Smooth muscle cell of the brain vasculature (primary cell): ENCODE measurements around the gene LAMA5.

ENCODE experiments used
- DNase-seq: peaks from one replicate; pipeline ENCODE4 v3.0.0-alpha.2; 2012; ENCODE audit warnings: low read depth, low spot score

LAMA5 gene

DNA sequence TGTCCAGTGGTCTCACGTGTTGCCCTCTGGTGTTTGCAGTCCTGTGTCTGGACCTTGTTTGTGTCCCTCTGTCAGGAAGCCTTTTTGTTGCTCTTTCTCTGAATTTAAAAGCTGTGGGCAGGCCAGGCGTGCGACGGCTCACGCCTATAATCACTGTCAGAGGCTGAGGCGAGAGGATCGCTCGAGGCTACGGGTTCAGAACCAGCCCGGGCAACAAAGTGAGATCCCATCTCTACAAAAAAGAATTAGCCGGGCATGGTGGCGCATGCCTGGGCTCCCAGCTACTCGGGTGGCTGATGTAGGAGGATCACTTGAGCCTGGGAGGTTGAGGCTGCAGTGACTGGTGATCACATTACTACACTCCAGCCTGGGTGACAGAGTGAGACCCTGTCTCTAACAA lies 100.3 kb downstream of the LAMA5 start:
- no peak for DNase-seq

DNA sequence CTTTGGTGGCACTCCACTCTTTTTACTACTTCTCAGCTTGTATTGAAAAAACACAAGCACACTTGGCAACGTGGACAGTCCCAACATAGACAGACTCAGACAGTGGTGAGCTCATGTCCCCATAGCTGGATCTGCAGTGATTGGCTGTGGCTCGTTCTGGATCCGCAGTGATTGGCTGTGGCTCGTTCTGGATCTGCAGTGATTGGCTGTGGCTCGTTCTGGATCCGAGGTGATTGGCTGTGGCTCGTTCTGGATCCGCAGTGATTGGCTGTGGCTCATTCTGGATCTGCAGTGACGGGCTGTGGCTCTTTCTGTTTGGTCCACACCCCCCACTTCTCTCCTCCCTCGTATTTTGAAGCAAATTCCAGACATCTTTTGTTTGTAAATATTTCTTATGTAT lies 100.8 kb downstream of the LAMA5 start:
- no peak for DNase-seq

GRCh38 chr20:62265365-62265764 lies 101.7 kb downstream of the LAMA5 start:
- DNase-seq: no peak

DNA sequence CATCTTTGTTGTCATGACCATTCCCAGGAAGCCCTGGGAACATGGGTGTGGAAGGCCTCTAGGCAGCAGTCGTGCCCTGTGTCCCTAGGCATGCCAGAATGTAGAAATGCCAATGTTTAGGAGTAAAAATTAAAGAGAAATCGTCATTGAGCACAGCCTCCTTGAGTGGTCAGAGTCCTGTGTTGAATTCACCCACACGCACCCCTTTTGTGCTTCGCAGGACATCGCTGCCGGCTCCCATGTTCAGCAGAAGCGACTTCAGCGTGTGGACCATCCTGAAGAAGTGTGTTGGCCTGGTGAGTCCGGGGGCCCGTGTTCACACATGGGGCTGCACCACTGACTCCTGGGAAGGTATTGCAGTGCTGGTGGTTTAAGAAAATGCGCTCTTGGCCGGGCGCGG lies 103.7 kb downstream of the LAMA5 start:
- DNase-seq: no peak

DNA sequence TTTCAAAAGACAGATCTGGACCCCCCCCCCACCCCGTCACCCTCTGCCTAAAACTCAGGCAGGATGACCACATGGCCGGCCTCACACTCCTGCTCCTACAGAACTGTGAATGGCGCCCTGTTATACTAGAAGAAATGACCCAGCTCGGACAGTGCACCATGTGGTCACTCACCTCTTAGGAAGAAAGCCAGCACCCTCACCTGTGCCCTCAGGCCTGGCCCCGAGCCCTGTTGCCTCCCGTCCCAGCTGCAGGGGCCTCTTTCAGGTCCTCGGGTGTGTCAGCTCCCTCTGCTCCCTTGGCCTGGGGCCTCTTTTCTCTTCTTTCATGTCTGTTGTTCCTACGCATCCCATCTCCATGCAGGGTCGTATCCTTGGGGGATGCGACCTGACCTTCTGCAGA lies 105.0 kb downstream of the LAMA5 start:
- no peak for DNase-seq

GRCh38 chr20:62259294-62259565 lies 107.9 kb downstream of the LAMA5 start:
- DNase-seq: no peak
